ENCODE measurements around the gene ZDHHC16.

ZDHHC16 gene

GRCh38 chr10:97445357-97445721 lies 636 bp upstream of the ZDHHC16 start:
- TF ChIP-seq, protein P1, sequence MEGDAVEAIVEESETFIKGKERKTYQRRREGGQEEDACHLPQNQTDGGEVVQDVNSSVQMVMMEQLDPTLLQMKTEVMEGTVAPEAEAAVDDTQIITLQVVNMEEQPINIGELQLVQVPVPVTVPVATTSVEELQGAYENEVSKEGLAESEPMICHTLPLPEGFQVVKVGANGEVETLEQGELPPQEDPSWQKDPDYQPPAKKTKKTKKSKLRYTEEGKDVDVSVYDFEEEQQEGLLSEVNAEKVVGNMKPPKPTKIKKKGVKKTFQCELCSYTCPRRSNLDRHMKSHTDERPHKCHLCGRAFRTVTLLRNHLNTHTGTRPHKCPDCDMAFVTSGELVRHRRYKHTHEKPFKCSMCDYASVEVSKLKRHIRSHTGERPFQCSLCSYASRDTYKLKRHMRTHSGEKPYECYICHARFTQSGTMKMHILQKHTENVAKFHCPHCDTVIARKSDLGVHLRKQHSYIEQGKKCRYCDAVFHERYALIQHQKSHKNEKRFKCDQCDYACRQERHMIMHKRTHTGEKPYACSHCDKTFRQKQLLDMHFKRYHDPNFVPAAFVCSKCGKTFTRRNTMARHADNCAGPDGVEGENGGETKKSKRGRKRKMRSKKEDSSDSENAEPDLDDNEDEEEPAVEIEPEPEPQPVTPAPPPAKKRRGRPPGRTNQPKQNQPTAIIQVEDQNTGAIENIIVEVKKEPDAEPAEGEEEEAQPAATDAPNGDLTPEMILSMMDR (IDR thresholded peaks at IDR 0.05; ENCODE audit: low read length) = no peak
- TF ChIP-seq EZH2 (optimal IDR thresholded peaks at IDR 0.05; ENCODE audit: low read depth, low read length) (no peak), EZH2phosphoT487 (IDR thresholded peaks at IDR 0.05; ENCODE audit: low read length) (no peak)
- Histone ChIP-seq H3K4me2 (ENCODE audit: low read depth, low read length) (peak overlapping the region; percentile 85), H3K4me1 (ENCODE audit: low read length) (peaks cover 14% of the 10 kb centered on the region)

DNA sequence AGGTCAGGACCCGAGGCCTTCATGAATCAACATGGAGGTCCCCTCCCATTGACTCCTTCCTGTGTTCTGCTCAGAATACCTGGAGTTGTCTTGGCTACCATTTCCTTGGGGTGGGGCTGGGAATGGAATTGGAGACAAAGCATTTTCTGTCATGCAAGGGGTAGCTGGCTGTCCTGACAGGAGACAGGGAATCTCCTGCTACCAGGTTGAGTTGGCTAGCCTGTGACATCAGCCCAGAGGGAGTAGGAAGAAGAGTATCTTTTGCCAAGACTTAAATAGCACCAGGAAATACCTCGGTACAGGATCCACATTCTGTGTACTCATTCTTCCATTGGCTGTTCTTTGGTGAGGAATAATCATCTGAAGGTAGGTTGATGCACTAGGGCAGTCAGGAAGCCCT lies 4.9 kb downstream of the ZDHHC16 start:
- Histone ChIP-seq H3K27me3 (replicated peaks; ENCODE audit: insufficient read depth, low read length) (no peaks in the 10 kb centered on the region), H2AFZ (ENCODE audit: low read length) (no peak overlapping the region), H3F3A (ENCODE audit: insufficient read depth, low read length) (no peaks in the 10 kb centered on the region), H3K4me1 (ENCODE audit: low read length) (0 out of 2 replicates have a peak, but pooled peaks cover 6% of the 10 kb centered on the region), H3K4me3 (ENCODE audit: low read length) (no peak overlapping the region), H3K9me3 (replicated peaks; ENCODE audit: insufficient read depth, low read length) (no peaks in the 10 kb centered on the region), H3K9me2 (replicated peaks; ENCODE audit: insufficient read depth, low read length) (no peaks in the 10 kb centered on the region), H3K27ac (ENCODE audit: low read length) (no peak overlapping the region), H4K20me1 (ENCODE audit: insufficient read depth, low read length) (no peaks in the 10 kb centered on the region), H3K4me2 (ENCODE audit: low read depth, low read length) (no peak overlapping the region), H3K9ac (ENCODE audit: low read length) (no peak overlapping the region), H3K36me3 (replicated peaks; ENCODE audit: insufficient read depth, low read length) (no peaks in the 10 kb centered on the region), H3K79me2 (ENCODE audit: low read length) (peaks cover 67% of the 10 kb centered on the region)
- TF ChIP-seq EZH2phosphoT487 (IDR thresholded peaks at IDR 0.05; ENCODE audit: low read length) (no peak), EZH2 (optimal IDR thresholded peaks at IDR 0.05; ENCODE audit: low read depth, low read length) (no peak)
- TF ChIP-seq, protein P1 (IDR thresholded peaks at IDR 0.05; ENCODE audit: low read length) = no peak
- DNase-seq = no peak

More at GRCh38 chr10:97445357-97445721, 636 bp upstream of the ZDHHC16 start:
- Histone ChIP-seq H3K9me2 (replicated peaks; ENCODE audit: insufficient read depth, low read length) (no peaks in the 10 kb centered on the region), H4K20me1 (ENCODE audit: insufficient read depth, low read length) (no peaks in the 10 kb centered on the region), H3K27me3 (replicated peaks; ENCODE audit: insufficient read depth, low read length) (no peaks in the 10 kb centered on the region), H2AFZ (ENCODE audit: low read length) (peak overlapping the region; percentile 68), H3K9me3 (replicated peaks; ENCODE audit: insufficient read depth, low read length) (no peaks in the 10 kb centered on the region), H3K4me3 (ENCODE audit: low read length) (peak overlapping the region; percentile 82), H3K79me2 (ENCODE audit: low read length) (peaks cover 72% of the 10 kb centered on the region), H3F3A (ENCODE audit: insufficient read depth, low read length) (peaks cover 6% of the 10 kb centered on the region), H3K27ac (ENCODE audit: low read length) (peak overlapping the region; percentile 21; the same call in 1 of the 2 replicates), H3K36me3 (replicated peaks; ENCODE audit: insufficient read depth, low read length) (no peaks in the 10 kb centered on the region), H3K9ac (ENCODE audit: low read length) (peak overlapping the region; percentile 63)
- no peak for DNase-seq

DNA sequence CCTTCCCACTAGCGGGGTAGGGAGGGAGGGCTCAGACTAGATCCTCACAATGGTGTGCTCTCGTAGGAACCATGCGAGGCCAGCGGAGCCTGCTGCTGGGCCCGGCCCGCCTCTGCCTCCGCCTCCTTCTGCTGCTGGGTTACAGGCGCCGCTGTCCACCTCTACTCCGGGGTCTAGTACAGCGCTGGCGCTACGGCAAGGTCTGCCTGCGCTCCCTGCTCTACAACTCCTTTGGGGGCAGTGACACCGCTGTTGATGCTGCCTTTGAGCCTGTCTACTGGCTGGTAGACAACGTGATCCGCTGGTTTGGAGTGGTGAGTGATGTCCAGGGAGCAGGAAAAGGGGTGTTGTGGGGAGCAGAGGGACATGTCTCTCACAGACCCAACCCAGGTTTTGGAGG lies 5.6 kb downstream of the ZDHHC16 start:
- H3K79me2 ChIP-seq (ENCODE audit: low read length) = peaks cover 61% of the 10 kb centered on the region
- H4K20me1 ChIP-seq (ENCODE audit: insufficient read depth, low read length) = no peaks in the 10 kb centered on the region
- DNase-seq = no peak
- H3K9ac ChIP-seq (ENCODE audit: low read length) = no peak overlapping the region
- no peak overlapping the region for H3K4me3 ChIP-seq (ENCODE audit: low read length)
- no peak overlapping the region for H3K27ac ChIP-seq (ENCODE audit: low read length)
- H2AFZ ChIP-seq (ENCODE audit: low read length) = no peak overlapping the region
- 0 out of 2 replicates have a peak, but pooled peaks cover 6% of the 10 kb centered on the region for H3K4me1 ChIP-seq (ENCODE audit: low read length)
- no peaks in the 10 kb centered on the region for H3K9me2 ChIP-seq (replicated peaks; ENCODE audit: insufficient read depth, low read length)
- H3F3A ChIP-seq (ENCODE audit: insufficient read depth, low read length) = no peaks in the 10 kb centered on the region
- no peaks in the 10 kb centered on the region for H3K27me3 ChIP-seq (replicated peaks; ENCODE audit: insufficient read depth, low read length)
- 0 out of 2 replicates have a peak, but pooled peaks cover under 1% of the 10 kb centered on the region for H3K36me3 ChIP-seq (replicated peaks; ENCODE audit: insufficient read depth, low read length)
- H3K4me2 ChIP-seq (ENCODE audit: low read depth, low read length) = no peak overlapping the region
- no peaks in the 10 kb centered on the region for H3K9me3 ChIP-seq (replicated peaks; ENCODE audit: insufficient read depth, low read length)
- no peak for TF ChIP-seq EZH2phosphoT487 (IDR thresholded peaks at IDR 0.05; ENCODE audit: low read length)
- TF ChIP-seq EZH2 (optimal IDR thresholded peaks at IDR 0.05; ENCODE audit: low read depth, low read length) = no peak
- TF ChIP-seq, protein P1 (IDR thresholded peaks at IDR 0.05; ENCODE audit: low read length) = no peak

Measured in MM.1S (cell line).